ENCODE data around the gene ROR2. TPM values are rescaled to one million over a fixed set of nuclear protein-coding genes. Genes with fewer than 3 reads are reported as not detected.

The ROR2 gene
- total and polyA plus RNA-seq, 2 of the 8 experiments (the other 6 are each of a cell fraction or from before 2014, with no cell fraction given), result 2.7 to 4.3 TPM

GRCh38 chr9:91790917-91791316 is 159.1 kb downstream of the ROR2 start (continued):
- TF ChIP-seq CHD7 (IDR thresholded peaks at IDR 0.05; ENCODE audit: insufficient replicate concordance, low read length) (no peak), RNF2 (IDR thresholded peaks at IDR 0.05; ENCODE audit: borderline replicate concordance, low read depth, low read length, missing control alignments, poor library complexity, severe bottlenecking) (no peak), CEBPB (IDR thresholded peaks at IDR 0.05; ENCODE audit: low read depth, low read length) (no peak), USF2 (IDR thresholded peaks at IDR 0.05; ENCODE audit: low read length) (no peak), KDM5A (IDR thresholded peaks at IDR 0.05; ENCODE audit: low read length) (no peak), BCL11A (IDR thresholded peaks at IDR 0.05; ENCODE audit: low read depth in 2 of 2, low read length in 2 of 2) (no peak), CREB1 (IDR thresholded peaks at IDR 0.05) (no peak), SIRT6 (IDR thresholded peaks at IDR 0.05; ENCODE audit: low read length) (no peak), POLR2AphosphoS5 (IDR thresholded peaks at IDR 0.05; ENCODE audit: low read depth, low read length) (no peak), YY1 (IDR thresholded peaks at IDR 0.05; ENCODE audit: low read depth, low read length) (no peak), KDM1A (IDR thresholded peaks at IDR 0.05; ENCODE audit: borderline replicate concordance, low read length) (no peak), BACH1 (IDR thresholded peaks at IDR 0.05; ENCODE audit: low read length) (no peak)

Data from H1 (cell line).